Neutrophil (primary cell): Measurements from ENCODE around the gene NRM.
A peak's percentile ranks its signal among the peaks of the same experiment; 100 is the strongest.
"Not testable (repeated sequence)": the region's sequence is repeated elsewhere in the genome, so short reads cannot be mapped to it uniquely, and the experiment has no call there.

Experiments used
- H3K27ac ChIP-seq: fragments of 200-600 bp; sonication (generic); 2 replicates; pipeline ENCODE4 v1.5.1; 2016; ENCODE audit warnings: mild to moderate bottlenecking, moderate library complexity
- H3K27me3 ChIP-seq: fragments of 200-600 bp; sonication (generic); 2 replicates; pipeline ENCODE4 v1.6.0; 2016; ENCODE audit warnings: mild to moderate bottlenecking
- H3K36me3 ChIP-seq: fragments of 200-600 bp; sonication (generic); 2 replicates; pipeline ENCODE4 v1.5.1; 2017
- H3K4me1 ChIP-seq, 2 experiments: fragments of 200-600 bp in 1 of 2; sonication (generic) in 1 of 2; 1 replicate in 1 of 2; 2 replicates in 1 of 2; pipeline versions ENCODE4 v1.5.1 to v1.6.1; 2013 to 2016; ENCODE audit warnings: low read depth in 1 of 2, low read length in 1 of 2, mild to moderate bottlenecking in 1 of 2, moderate library complexity in 1 of 2; ENCODE audit not compliant: control insufficient read depth in 1 of 2, insufficient read depth in 1 of 2
- H3K4me3 ChIP-seq, 2 experiments: fragments of 200-600 bp in 1 of 2; sonication (generic) in 1 of 2; 1 replicate in 1 of 2; 2 replicates in 1 of 2; pipeline ENCODE4 v1.5.1; 2013 to 2016; ENCODE audit warnings: low read depth in 1 of 2, low read length in 1 of 2, mild to moderate bottlenecking in 1 of 2, moderate library complexity in 1 of 2
- H3K9me3 ChIP-seq: fragments of 200-600 bp; sonication (generic); 2 replicates; pipeline ENCODE4 v1.5.1; 2016
- TF ChIP-seq, protein P1 (sequence below): fragments of 200-600 bp; sonication (generic); IDR thresholded peaks from 2 replicates; pipeline ENCODE4 v1.5.1; 2016; ENCODE audit warnings: antibody characterized with exemption

Gene NRM

DNA sequence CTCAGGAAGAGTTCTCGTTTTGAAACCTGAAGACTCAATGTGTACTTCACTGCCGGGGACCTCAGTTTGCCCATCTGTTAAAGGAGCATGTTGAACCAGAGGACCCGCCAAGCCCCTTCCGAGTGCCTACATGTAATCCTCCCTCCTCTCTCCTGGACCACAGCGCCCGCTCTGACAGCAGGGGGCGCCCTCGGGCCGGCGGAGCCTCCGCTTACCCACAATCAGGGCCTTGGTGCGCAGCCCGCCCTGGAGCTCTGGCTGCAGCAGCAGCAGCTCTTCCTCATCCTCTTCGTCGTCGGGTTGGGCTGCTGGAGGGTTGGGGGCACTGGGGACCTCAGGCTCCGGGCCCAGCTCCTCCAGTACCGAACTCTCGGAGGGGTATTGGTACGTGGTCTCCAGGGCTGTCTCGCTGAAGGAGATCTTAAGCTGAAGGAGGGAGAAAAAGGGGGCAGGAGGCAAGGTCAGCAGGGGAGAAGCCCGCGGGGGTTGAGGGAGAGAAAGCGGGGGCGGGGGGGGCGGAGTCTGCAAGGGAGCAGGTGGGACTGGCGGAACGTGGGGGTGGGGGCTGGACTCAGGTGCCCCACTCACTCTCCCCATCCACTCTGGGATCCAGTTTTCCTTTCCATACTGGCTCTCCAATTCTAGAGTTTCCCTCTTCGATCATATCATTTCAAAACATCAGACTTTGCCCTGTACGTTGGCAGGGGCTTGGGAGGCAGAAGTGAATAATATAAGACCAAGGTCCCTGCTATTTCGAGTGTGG lies 11.6 kb downstream of the NRM start:
- Histone ChIP-seq H3K4me1 (peaks cover 37 to 53% of the 10 kb centered on the region in 2 experiments), H3K27me3 (no peaks in the 10 kb centered on the region), H3K36me3 (peaks cover 67% of the 10 kb centered on the region), H3K9me3 (no peaks in the 10 kb centered on the region), H3K4me3 (peak overlapping the region; percentile 95 to 100), H3K27ac (peak overlapping the region; percentile 95)
- TF ChIP-seq, protein P1, sequence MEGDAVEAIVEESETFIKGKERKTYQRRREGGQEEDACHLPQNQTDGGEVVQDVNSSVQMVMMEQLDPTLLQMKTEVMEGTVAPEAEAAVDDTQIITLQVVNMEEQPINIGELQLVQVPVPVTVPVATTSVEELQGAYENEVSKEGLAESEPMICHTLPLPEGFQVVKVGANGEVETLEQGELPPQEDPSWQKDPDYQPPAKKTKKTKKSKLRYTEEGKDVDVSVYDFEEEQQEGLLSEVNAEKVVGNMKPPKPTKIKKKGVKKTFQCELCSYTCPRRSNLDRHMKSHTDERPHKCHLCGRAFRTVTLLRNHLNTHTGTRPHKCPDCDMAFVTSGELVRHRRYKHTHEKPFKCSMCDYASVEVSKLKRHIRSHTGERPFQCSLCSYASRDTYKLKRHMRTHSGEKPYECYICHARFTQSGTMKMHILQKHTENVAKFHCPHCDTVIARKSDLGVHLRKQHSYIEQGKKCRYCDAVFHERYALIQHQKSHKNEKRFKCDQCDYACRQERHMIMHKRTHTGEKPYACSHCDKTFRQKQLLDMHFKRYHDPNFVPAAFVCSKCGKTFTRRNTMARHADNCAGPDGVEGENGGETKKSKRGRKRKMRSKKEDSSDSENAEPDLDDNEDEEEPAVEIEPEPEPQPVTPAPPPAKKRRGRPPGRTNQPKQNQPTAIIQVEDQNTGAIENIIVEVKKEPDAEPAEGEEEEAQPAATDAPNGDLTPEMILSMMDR: peak; percentile 92

DNA sequence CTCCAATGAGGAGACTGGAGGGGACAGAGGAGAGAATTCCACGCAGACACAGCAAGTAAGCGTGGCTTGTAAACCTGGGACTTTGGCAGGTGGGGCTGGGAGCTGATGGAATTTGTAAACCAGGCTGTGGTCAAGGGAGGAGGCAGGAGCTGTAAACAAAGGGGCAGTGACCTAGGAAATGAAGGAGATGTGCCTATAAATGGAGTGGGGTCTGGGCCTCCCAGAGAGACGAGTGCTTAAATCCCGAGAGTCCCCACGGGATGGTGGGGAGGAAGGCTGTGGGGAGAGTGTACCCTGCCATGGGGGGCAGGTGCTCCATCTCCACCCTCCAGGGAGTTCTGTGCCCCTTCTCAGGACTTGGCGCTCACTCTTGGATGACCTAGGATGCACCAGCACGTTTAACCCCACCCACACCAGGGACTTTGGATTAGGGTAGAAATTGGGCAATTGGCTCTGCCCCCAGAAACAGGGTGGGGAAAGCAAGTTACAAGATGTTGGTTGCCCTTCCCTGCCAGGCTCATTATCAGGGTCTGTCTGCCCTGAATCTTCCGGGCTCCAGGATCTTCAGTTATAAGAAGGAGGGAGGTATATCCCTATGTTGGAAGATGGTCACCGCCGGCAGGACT lies 14.0 kb downstream of the NRM start:
- peak overlapping the region; percentile 52 for H3K27ac ChIP-seq
- no peaks in the 10 kb centered on the region for H3K9me3 ChIP-seq
- H3K4me3 ChIP-seq: no peak overlapping the region
- H3K27me3 ChIP-seq: no peaks in the 10 kb centered on the region
- peaks cover 61% of the 10 kb centered on the region for H3K36me3 ChIP-seq
- TF ChIP-seq, protein P1: no peak
- H3K4me1 ChIP-seq: peaks cover 45 to 49% of the 10 kb centered on the region in 2 experiments

DNA sequence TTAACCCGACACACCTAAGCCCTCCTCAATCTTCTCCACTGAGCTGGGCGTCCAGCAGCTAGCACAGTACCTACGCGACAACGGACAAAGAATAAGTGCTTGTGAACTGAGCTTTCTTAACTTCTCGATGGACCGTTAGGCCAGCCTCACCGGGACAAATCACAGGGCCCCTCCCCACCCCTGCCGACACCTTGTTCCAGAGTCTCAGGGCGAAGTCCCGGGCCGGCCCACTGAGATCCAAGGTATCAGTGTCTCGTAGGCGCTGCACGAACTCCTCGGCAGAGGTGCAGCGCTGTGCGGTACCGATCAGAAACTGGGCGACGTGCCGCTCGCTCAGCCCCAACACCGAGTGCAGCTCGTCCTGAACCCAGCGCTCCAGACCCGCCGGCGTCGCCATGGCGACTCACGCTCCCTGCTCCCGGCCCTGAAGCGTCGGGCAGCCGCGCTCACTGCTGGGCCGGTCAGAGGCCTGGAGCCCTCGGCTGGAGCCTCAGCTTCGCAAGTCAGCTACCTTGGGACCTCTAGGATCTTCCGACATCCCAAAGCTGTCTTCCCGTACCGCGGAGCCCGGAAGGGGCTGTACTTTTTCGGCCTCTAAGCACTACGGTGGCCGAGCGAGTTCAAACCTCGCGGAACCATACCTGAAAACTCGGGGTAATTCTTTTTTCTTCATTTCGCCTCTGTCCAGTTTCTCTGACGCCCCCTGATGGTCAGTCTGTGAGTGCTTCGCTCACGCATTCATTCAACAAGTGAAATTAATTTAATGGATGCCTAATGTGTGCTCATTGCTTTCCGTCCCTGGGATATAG lies 18.1 kb downstream of the NRM start, which contains the start of gene DHX16:
Gene DHX16 (minus strand): TSS at position 562 of the 809 bp plus-strand sequence. CDS start 165 bp downstream, at position 397.
- TF ChIP-seq, protein P1: peak; percentile 85
- H3K36me3 ChIP-seq: peaks cover 47% of the 10 kb centered on the region

DNA sequence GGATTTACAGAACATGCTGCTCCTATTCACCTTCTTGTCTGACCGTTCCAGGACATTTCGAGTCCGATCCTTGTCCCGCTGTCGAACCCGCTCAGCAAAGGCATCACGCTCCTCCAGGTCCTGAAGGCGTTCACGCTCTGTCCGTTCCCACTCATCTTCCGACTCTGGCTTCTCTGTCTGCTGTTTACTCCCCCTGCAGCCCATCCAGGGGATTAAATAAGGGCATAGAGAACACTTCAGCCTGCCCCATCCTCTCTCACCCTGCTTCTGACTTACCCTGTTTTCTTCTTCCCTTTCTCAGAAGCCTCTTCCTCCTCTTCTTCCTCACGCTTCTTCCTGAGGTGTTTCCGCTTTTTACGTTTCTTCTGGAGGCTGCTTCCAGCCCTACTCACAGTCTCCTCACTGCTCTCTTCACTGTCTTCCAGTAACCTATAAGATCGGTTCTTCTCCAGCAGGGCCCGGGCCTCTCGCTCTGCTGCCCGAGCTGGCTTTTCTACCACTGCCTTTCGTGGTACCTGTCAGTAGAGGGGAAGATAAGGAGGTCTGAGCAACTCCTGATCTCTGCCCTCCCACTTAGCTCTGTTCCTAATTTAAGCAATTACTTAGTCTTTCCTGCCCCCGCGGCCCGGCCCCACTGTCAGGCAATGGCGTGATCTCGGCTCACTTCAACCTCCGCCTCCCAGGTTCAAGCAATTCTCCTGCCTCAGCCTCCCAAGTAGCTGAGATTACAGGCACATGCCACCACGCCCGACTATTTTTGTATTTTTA lies 19.8 kb downstream of the NRM start:
- Histone ChIP-seq H3K36me3 (peaks cover 45% of the 10 kb centered on the region), H3K27ac (peak overlapping the region; percentile 26), H3K4me1 (peaks cover 25 to 26% of the 10 kb centered on the region in 2 experiments), H3K9me3 (no peaks in the 10 kb centered on the region), H3K4me3 (no peak overlapping the region), H3K27me3 (no peaks in the 10 kb centered on the region)
- TF ChIP-seq, protein P1: no peak

More for the DNA sequence above, 18.1 kb downstream of the NRM start, which contains the start of gene DHX16:
- Histone ChIP-seq H3K4me3 (peak within 1 kb of the TSS; percentile 84 to 98), H3K27ac (peak within 1 kb of the TSS; percentile 87), H3K9me3 (no peaks in the 10 kb centered on the region), H3K27me3 (no peaks in the 10 kb centered on the region), H3K4me1 (peaks cover 25 to 26% of the 10 kb centered on the region in 2 experiments)

DNA sequence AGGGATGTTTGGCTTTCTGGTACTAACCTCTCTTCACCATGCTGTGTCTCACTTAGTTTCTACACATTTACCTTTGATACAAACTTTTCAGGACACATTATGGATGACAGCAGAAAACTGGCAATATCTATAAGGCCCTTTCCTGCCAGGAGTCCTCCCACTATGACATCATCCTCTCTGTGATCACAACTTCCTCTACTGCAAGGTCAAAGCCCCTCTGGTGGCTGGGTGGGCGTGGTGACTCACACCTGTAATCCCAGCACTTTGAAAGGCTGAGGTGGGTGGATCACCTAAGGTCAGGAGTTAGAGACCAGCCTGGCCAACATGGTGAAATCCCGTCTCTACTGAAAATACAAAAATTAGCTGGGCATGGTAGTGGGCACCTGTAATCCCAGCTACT lies 24.5 kb downstream of the NRM start:
- H3K27me3 ChIP-seq, H3K9me3 ChIP-seq, H3K27ac ChIP-seq, H3K4me1 ChIP-seq, H3K4me3 ChIP-seq: not testable (repeated sequence)
- peaks cover 88% of the 10 kb centered on the region for H3K36me3 ChIP-seq
